ENCODE data around the gene CBLL2. TPM values are rescaled to one million over a fixed set of nuclear protein-coding genes. Genes with fewer than 3 reads are reported as not detected.
"Not testable (repeated sequence)": the region's sequence is repeated elsewhere in the genome, so short reads cannot be mapped to it uniquely, and the experiment has no call there.

Gene CBLL2
- total RNA-seq, 1 experiment from 2014 or later = not detected

DNA sequence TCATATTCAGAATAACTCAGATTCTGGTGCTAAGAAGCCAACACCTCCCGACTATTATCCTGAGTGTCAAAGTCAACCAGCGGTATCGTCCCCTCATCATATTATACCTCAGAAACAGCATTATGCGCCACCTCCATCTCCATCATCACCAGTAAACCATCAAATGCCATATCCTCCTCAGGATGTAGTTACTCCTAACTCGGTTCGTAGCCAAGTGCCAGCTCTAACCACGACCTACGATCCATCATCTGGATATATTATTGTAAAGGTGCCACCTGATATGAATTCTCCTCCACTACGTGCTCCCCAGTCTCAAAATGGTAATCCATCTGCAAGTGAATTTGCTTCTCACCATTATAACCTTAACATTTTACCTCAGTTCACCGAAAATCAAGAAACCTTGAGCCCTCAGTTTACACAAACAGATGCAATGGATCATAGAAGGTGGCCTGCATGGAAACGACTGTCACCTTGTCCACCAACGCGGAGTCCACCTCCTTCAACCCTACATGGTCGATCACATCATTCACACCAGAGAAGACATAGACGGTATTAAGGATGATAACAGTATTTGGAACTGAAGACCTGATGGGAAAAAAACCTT is 1.1 kb downstream of the CBLL2 start:
- CTCF ChIA-PET = no interaction called here
- H3K4me1 Mint-ChIP-seq (ENCODE audit: low read depth, unreplicated experiment) = no peaks in the 10 kb centered on the region
- no peak for DNase-seq
- TF ChIP-seq, protein P1, sequence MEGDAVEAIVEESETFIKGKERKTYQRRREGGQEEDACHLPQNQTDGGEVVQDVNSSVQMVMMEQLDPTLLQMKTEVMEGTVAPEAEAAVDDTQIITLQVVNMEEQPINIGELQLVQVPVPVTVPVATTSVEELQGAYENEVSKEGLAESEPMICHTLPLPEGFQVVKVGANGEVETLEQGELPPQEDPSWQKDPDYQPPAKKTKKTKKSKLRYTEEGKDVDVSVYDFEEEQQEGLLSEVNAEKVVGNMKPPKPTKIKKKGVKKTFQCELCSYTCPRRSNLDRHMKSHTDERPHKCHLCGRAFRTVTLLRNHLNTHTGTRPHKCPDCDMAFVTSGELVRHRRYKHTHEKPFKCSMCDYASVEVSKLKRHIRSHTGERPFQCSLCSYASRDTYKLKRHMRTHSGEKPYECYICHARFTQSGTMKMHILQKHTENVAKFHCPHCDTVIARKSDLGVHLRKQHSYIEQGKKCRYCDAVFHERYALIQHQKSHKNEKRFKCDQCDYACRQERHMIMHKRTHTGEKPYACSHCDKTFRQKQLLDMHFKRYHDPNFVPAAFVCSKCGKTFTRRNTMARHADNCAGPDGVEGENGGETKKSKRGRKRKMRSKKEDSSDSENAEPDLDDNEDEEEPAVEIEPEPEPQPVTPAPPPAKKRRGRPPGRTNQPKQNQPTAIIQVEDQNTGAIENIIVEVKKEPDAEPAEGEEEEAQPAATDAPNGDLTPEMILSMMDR (IDR thresholded peaks at IDR 0.05; ENCODE audit: unreplicated experiment) = no peak
- no peaks in the 10 kb centered on the region for H3K9me3 Mint-ChIP-seq (ENCODE audit: low read depth, unreplicated experiment)
- no peaks in the 10 kb centered on the region for H3K36me3 Mint-ChIP-seq (ENCODE audit: insufficient read depth, unreplicated experiment)
- no peaks in the 10 kb centered on the region for H3K27me3 Mint-ChIP-seq (ENCODE audit: unreplicated experiment)
- intact Hi-C loops (cut with micrococcal nuclease; ENCODE audit: unreplicated experiment) = loop anchor here (10.0 kb wide), 1 partner anchor 189 kb away; no protein-coding TSS in a partner anchor
- no TSS peak for BruUV-seq (replicated peaks)
- no peak overlapping the region for H3K27ac Mint-ChIP-seq (ENCODE audit: unreplicated experiment)
- H3K4me3 Mint-ChIP-seq (ENCODE audit: low read depth, unreplicated experiment) = no peak overlapping the region

DNA sequence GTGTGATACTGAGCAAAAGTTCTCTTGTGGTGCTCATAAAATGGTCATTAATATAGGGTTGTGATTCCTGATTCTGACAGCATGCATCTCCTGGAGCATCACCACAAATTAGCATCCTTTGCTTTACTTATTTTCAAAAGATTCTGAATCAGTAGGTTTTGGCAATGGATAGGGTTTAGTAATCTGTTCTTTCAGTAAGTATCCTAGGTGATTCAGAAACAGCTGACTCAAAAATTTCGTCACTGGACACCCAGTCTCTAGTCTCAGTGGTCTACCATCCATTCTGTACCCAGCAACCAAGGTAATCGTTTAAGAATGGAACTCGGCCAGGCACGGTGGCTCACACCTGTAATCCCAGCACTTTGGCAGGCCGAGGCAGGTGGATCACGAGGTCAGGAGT is 4.1 kb downstream of the CBLL2 start:
- TF ChIP-seq, protein P1 (IDR thresholded peaks at IDR 0.05; ENCODE audit: unreplicated experiment) = no peak
- intact Hi-C loops (cut with micrococcal nuclease; ENCODE audit: unreplicated experiment) = loop anchor here (10.0 kb wide), 1 partner anchor 192 kb away; no protein-coding TSS in a partner anchor
- Mint-ChIP-seq H3K4me1 (ENCODE audit: low read depth, unreplicated experiment) (no peaks in the 10 kb centered on the region), H3K4me3 (ENCODE audit: low read depth, unreplicated experiment) (no peak overlapping the region), H3K9me3 (ENCODE audit: low read depth, unreplicated experiment) (no peaks in the 10 kb centered on the region), H3K27me3 (ENCODE audit: unreplicated experiment) (no peaks in the 10 kb centered on the region), H3K27ac (ENCODE audit: unreplicated experiment) (no peak overlapping the region), H3K36me3 (ENCODE audit: insufficient read depth, unreplicated experiment) (no peaks in the 10 kb centered on the region)
- CTCF ChIA-PET = interaction anchor here (0.7 kb wide), 1 partner anchor 231 kb away, joined by 3 read pairs; no protein-coding TSS in a partner anchor
- DNase-seq = no peak
- BruUV-seq (replicated peaks) = no TSS peak

DNA sequence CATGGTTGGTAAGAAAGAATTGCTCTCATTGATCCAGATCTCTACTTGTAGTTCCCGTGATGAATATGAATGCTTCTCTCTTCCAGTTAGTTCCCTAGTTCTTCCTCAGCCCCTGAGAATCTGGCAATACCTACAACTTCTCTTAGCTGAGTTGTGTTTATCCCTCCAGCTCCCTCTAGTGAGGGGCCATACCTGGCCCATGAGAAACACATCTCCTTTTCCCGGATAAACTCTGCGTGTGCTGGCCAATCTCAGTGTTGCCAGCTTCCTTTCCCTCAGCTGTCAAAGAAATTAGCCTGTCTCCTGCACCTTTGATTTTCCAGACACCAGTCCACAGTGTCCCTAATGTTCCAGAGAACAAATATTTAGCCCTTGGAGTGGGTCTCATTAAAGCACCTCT is 5.7 kb downstream of the CBLL2 start:
- peak; percentile 22 for DNase-seq
- Mint-ChIP-seq H3K27ac (ENCODE audit: unreplicated experiment) (no peak overlapping the region), H3K9me3 (ENCODE audit: low read depth, unreplicated experiment) (no peaks in the 10 kb centered on the region), H3K27me3 (ENCODE audit: unreplicated experiment) (peaks cover 15% of the 10 kb centered on the region), H3K36me3 (ENCODE audit: insufficient read depth, unreplicated experiment) (no peaks in the 10 kb centered on the region), H3K4me1 (ENCODE audit: low read depth, unreplicated experiment) (no peaks in the 10 kb centered on the region), H3K4me3 (ENCODE audit: low read depth, unreplicated experiment) (no peak overlapping the region)
- CTCF ChIA-PET = interaction anchor here (0.7 to 1.1 kb wide), 3 partner anchors 142 to 293 kb away, joined by 3 to 6 read pairs (median 4); no protein-coding TSS in a partner anchor
- no TSS peak for BruUV-seq (replicated peaks)
- intact Hi-C loops (cut with micrococcal nuclease; ENCODE audit: unreplicated experiment) = loop anchor here (10.0 kb wide), 1 partner anchor 194 kb away; no protein-coding TSS in a partner anchor
- TF ChIP-seq, protein P1 (IDR thresholded peaks at IDR 0.05; ENCODE audit: unreplicated experiment) = no peak

DNA sequence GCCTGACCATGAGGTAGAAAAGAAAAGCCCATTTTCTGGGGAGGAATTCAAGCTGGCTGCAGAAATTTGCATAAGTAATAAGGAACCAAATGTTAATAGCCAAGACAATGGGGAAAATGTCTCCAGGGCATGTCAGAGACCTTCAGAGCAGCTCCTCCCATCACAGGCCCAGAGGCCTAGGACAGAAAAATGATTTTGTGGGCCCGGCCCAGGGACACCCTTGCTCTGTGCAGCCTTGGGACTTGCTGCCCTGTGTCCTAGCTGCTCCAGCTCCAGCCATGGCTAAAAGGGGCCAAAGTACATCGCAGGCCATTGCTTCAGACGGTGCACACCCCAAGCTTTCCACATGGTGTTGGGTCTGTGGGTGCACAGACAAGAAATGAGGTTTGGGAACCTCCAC is 16.5 kb downstream of the CBLL2 start:
- BruUV-seq (replicated peaks); H3K4me1 Mint-ChIP-seq (ENCODE audit: low read depth, unreplicated experiment); H3K9me3 Mint-ChIP-seq (ENCODE audit: low read depth, unreplicated experiment); CTCF ChIA-PET; H3K36me3 Mint-ChIP-seq (ENCODE audit: insufficient read depth, unreplicated experiment); DNase-seq; H3K27ac Mint-ChIP-seq (ENCODE audit: unreplicated experiment); intact Hi-C loops (cut with micrococcal nuclease; ENCODE audit: unreplicated experiment); H3K4me3 Mint-ChIP-seq (ENCODE audit: low read depth, unreplicated experiment): not testable (repeated sequence)
- peaks cover 27% of the 10 kb centered on the region for H3K27me3 Mint-ChIP-seq (ENCODE audit: unreplicated experiment)

DNA sequence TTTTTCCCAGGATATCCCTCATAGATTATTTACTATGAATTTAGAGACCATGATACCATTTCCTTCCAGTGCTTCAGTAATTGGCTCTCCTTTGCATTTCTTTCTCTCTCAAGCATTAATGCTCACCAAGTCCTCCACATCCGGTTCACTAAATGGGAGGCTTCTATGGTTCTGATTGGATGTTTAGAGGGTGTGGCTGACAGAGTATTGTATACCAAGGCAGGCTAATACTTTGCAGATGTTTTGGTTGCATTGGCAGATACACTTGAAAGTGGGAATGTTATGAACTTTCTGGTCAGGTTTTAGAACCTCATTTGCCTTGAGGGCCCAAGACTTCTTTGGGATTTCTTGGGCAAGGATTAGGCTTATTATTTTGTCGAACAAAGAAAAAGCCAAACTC is 24.2 kb downstream of the CBLL2 start:
- Mint-ChIP-seq H3K4me1 (ENCODE audit: low read depth, unreplicated experiment) (peaks cover 10% of the 10 kb centered on the region), H3K9me3 (ENCODE audit: low read depth, unreplicated experiment) (no peaks in the 10 kb centered on the region), H3K36me3 (ENCODE audit: insufficient read depth, unreplicated experiment) (no peaks in the 10 kb centered on the region), H3K4me3 (ENCODE audit: low read depth, unreplicated experiment) (no peak overlapping the region), H3K27me3 (ENCODE audit: unreplicated experiment) (peaks cover 14% of the 10 kb centered on the region), H3K27ac (ENCODE audit: unreplicated experiment) (no peak overlapping the region)
- intact Hi-C loops (cut with micrococcal nuclease; ENCODE audit: unreplicated experiment) = no loop called here
- CTCF ChIA-PET = no interaction called here
- BruUV-seq (replicated peaks) = no TSS peak
- DNase-seq = no peak
- TF ChIP-seq, protein P1 (IDR thresholded peaks at IDR 0.05; ENCODE audit: unreplicated experiment) = no peak

Data from Calu3 (cell line).